GM12878 (cell line): ENCODE data around the gene ZDHHC14. TPM values are rescaled to one million over a fixed set of nuclear protein-coding genes. Genes with fewer than 3 reads are reported as not detected.

Experiments
- BCL11A ChIP-seq: IDR thresholded peaks from 2 replicates; pipeline ENCODE4 v1.6.1; 2011; ENCODE audit warnings: low read depth, low read length
- BCLAF1 ChIP-seq: fragments of 450-650 bp; IDR thresholded peaks from 2 replicates; pipeline ENCODE4 v1.6.1; 2017; ENCODE audit warnings: antibody characterized with exemption, mild to moderate bottlenecking, moderate library complexity
- BHLHE40 ChIP-seq, 2 experiments: fragments of 450-650 bp in 1 of 2; IDR thresholded peaks; 2 replicates each; pipeline ENCODE4 v1.6.1; 2011 to 2017; ENCODE audit warnings: low read depth in 2 of 2, borderline replicate concordance in 1 of 2, improper control_type of control experiment in 1 of 2, low read length in 1 of 2, mild to moderate bottlenecking in 1 of 2
- BMI1 ChIP-seq: fragments of 450-650 bp; IDR thresholded peaks from 2 replicates; pipeline ENCODE4 v1.6.1; 2016; ENCODE audit warnings: mild to moderate bottlenecking, moderate library complexity, borderline replicate concordance
- GATAD2B ChIP-seq: fragments of 450-650 bp; conservative IDR thresholded peaks from 2 replicates; pipeline ENCODE4 v1.6.1; 2017; ENCODE audit warnings: low read depth, mild to moderate bottlenecking, moderate library complexity
- HDAC6 ChIP-seq: fragments of 200-600 bp; sonication (generic); IDR thresholded peaks from one replicate; pipeline ENCODE4 v1.8.0; 2017; ENCODE audit warnings: antibody characterized with exemption; ENCODE audit not compliant: unreplicated experiment
- MLLT1 ChIP-seq: fragments of 450-650 bp; IDR thresholded peaks from 2 replicates; pipeline ENCODE4 v1.6.1; 2016; ENCODE audit warnings: mild to moderate bottlenecking
- REST ChIP-seq: IDR thresholded peaks from 2 replicates; pipeline ENCODE4 v1.6.1; 2012; ENCODE audit warnings: mild to moderate bottlenecking, low read depth, low read length
- SP1 ChIP-seq: IDR thresholded peaks from one replicate; pipeline ENCODE4 v1.6.1; 2011; ENCODE audit warnings: low read depth, low read length
- SREBF1 ChIP-seq: IDR thresholded peaks from 2 replicates; pipeline ENCODE4 v1.6.1; 2012; ENCODE audit warnings: mild to moderate bottlenecking, low read length
- ZBTB40 ChIP-seq: fragments of 450-650 bp; IDR thresholded peaks from 2 replicates; pipeline ENCODE4 v1.6.1; 2016; ENCODE audit warnings: mild to moderate bottlenecking, moderate library complexity, borderline replicate concordance
- ZZZ3 ChIP-seq: IDR thresholded peaks from 2 replicates; pipeline ENCODE4 v1.6.1; 2011; ENCODE audit warnings: low read depth; ENCODE audit not compliant: control insufficient read depth, insufficient read length
- polyA plus RNA-seq, 11 experiments: library from polyadenylated mRNA; depleted of rRNA in 4 of 11; unstranded in 6 of 11; stranded (reverse) in 5 of 11; fragments of >200 nt; fragmentation: Nextera tagmentation in 4 of 11; fragmentation: Illumina TruSeq in 1 of 11; extraction: Ambion mirVana in 4 of 11; extraction: Trizol in 1 of 11; gene quantifications; 1 replicate in 1 of 11; 2 replicates in 10 of 11; pipeline versions ENCODE4 v1.2.1 to v1.2.3, GENCODE V29; 2011 to 2016; ENCODE audit warnings: inconsistent platforms in 2 of 11, missing spikeins in 2 of 11, low read depth in 1 of 11
- total RNA-seq, 4 experiments: library from RNA; depleted of rRNA in 3 of 4; stranded (reverse); fragments of >200 nt in 3 of 4; fragmentation: Illumina TruSeq in 1 of 4; extraction: Trizol in 1 of 4; gene quantifications; 2 replicates each; pipeline versions ENCODE4 v1.2.1 to v1.2.3, GENCODE V29; 2013 to 2021

The ZDHHC14 gene
- total and polyA plus RNA-seq, 10 of the 15 experiments (the other 5 are each of a cell fraction or from before 2014, with no cell fraction given) = 0.15 to 16.0 (median 0.76) TPM; not detected in 1

- no peak for TF ChIP-seq REST
- TF ChIP-seq BHLHE40 (IDR thresholded peaks at IDR 0.05; ENCODE audit: borderline replicate concordance in 1 of 2, low read depth in 2 of 2, low read length in 1 of 2) = no peak
- TF ChIP-seq BCL11A = no peak
- no peak for TF ChIP-seq HDAC6
- TF ChIP-seq ZZZ3 = no peak
- TF ChIP-seq MLLT1 = no peak
- no peak for TF ChIP-seq BMI1
- no peak for TF ChIP-seq GATAD2B
- no peak for TF ChIP-seq SREBF1
- TF ChIP-seq BCLAF1 = no peak
- TF ChIP-seq SP1 = no peak
- no peak for TF ChIP-seq ZBTB40
Observed at GRCh38 chr6:157487110-157487773, 106.3 kb downstream of the ZDHHC14 start (continued).
